ENCODE data around the gene INAFM2.

Gene INAFM2

GRCh38 chr15:40287968-40288367 is 35.5 kb upstream of the INAFM2 start:
- no peak for DNase-seq

GRCh38 chr15:40289140-40289775 is 34.2 kb upstream of the INAFM2 start:
- DNase-seq: no peak

- no peak for DNase-seq
Measured at GRCh38 chr15:40290545-40290917, 33.0 kb upstream of the INAFM2 start.

- no peak for DNase-seq
Measured at GRCh38 chr15:40290918-40291574, 32.4 kb upstream of the INAFM2 start.

GRCh38 chr15:40292246-40292645 is 31.2 kb upstream of the INAFM2 start:
- no peak for DNase-seq

- DNase-seq: no peak
Measured at GRCh38 chr15:40293006-40293405, 30.5 kb upstream of the INAFM2 start.

GRCh38 chr15:40293905-40294895 is 29.3 kb upstream of the INAFM2 start:
- DNase-seq: no peak

GRCh38 chr15:40295297-40295696 is 28.2 kb upstream of the INAFM2 start:
- no peak for DNase-seq

GRCh38 chr15:40295877-40296560 is 27.5 kb upstream of the INAFM2 start:
- no peak for DNase-seq

- DNase-seq: no peak
Measured at GRCh38 chr15:40296561-40297230, 26.8 kb upstream of the INAFM2 start.

- DNase-seq: no peak
Measured at GRCh38 chr15:40297356-40297755, 26.1 kb upstream of the INAFM2 start.

- no peak for DNase-seq
Measured at GRCh38 chr15:40298216-40298935, 25.1 kb upstream of the INAFM2 start.

- no peak for DNase-seq
Measured at GRCh38 chr15:40300367-40300766, 23.1 kb upstream of the INAFM2 start.

- no peak for DNase-seq
Measured at GRCh38 chr15:40300771-40301170, 22.7 kb upstream of the INAFM2 start.

GRCh38 chr15:40301467-40302179 is 21.9 kb upstream of the INAFM2 start:
- no peak for DNase-seq

- no peak for DNase-seq
Measured at GRCh38 chr15:40302288-40302886, 21.1 kb upstream of the INAFM2 start.

- DNase-seq: no peak
Measured at GRCh38 chr15:40302981-40303380, 20.5 kb upstream of the INAFM2 start.

- DNase-seq: no peak
Measured at GRCh38 chr15:40303576-40303975, 19.9 kb upstream of the INAFM2 start.

GRCh38 chr15:40305281-40305680 is 18.2 kb upstream of the INAFM2 start:
- DNase-seq: no peak

GRCh38 chr15:40306371-40306770 is 17.1 kb upstream of the INAFM2 start:
- no peak for DNase-seq

GRCh38 chr15:40306908-40307307 is 16.6 kb upstream of the INAFM2 start:
- no peak for DNase-seq
